Cardiac muscle cell (in vitro differentiated cells and primary cell): ENCODE results near the gene PCSK5. TPM values are rescaled to one million over a fixed set of nuclear protein-coding genes. Genes with fewer than 3 reads are reported as not detected.
"Not testable (repeated sequence)": the region's sequence is repeated elsewhere in the genome, so short reads cannot be mapped to it uniquely, and the experiment has no call there.

Experiments used
- DNase-seq, 2 donors: peaks; one replicate each; pipeline versions ENCODE4 v3.0.0 to v3.0.0-alpha.2; 2010 to 2017; ENCODE audit warnings: low read depth in 1 of 2, low spot score in 1 of 2
- H3K27ac ChIP-seq: fragments of 200-600 bp; sonication (generic); 2 replicates; pipeline ENCODE4 v1.5.1; 2016
- H3K27me3 ChIP-seq: fragments of 200-600 bp; sonication (generic); 2 replicates; pipeline ENCODE4 v1.6.0; 2016; ENCODE audit warnings: control low read depth
- H3K36me3 ChIP-seq: fragments of 200-600 bp; sonication (generic); 2 replicates; pipeline ENCODE4 v1.5.1; 2016; ENCODE audit warnings: control low read depth
- H3K4me1 ChIP-seq: fragments of 200-600 bp; sonication (generic); 2 replicates; pipeline ENCODE4 v1.8.1; 2017; ENCODE audit warnings: low read depth, mild to moderate bottlenecking, mixed run types
- H3K4me3 ChIP-seq: fragments of 200-600 bp; sonication (generic); 2 replicates; pipeline ENCODE4 v1.5.1; 2016; ENCODE audit warnings: mild to moderate bottlenecking
- H3K9me3 ChIP-seq: fragments of 200-600 bp; sonication (generic); 2 replicates; pipeline ENCODE4 v1.5.1; 2017; ENCODE audit warnings: low read depth, mild to moderate bottlenecking, control low read depth
- CTCF ChIP-seq: IDR thresholded peaks from 2 replicates; pipeline ENCODE4 v1.5.1; 2012; ENCODE audit warnings: low read depth, mild to moderate bottlenecking, low read length
- polyA plus RNA-seq: library from polyadenylated mRNA; unstranded; fragments of >200 nt; fragmentation: Nextera tagmentation; extraction: Ambion mirVana; gene quantifications from 2 replicates; pipeline ENCODE4 v1.2.1, GENCODE V29; 2016
- total RNA-seq: library from RNA; depleted of rRNA; stranded (reverse); fragments of >200 nt; gene quantifications from 2 replicates; pipeline ENCODE4 v1.2.3, GENCODE V29; 2016

PCSK5 gene
- total and polyA plus RNA-seq, 2 experiments from 2014 or later: 6.8 to 9.6 TPM

GRCh38 chr9:76302947-76303550, 412.6 kb downstream of the PCSK5 start:
- peak; percentile 67 to 77 for DNase-seq
- Histone ChIP-seq H3K27me3 (no peaks in the 10 kb centered on the region), H3K4me3 (no peak overlapping the region), H3K4me1 (no peaks in the 10 kb centered on the region), H3K36me3 (no peaks in the 10 kb centered on the region), H3K9me3 (no peaks in the 10 kb centered on the region), H3K27ac (no peak overlapping the region)
- TF ChIP-seq CTCF: peak; percentile 52

- peak in 1 of 2 donors; percentile 9 for DNase-seq
- H3K9me3 ChIP-seq, H3K27me3 ChIP-seq, H3K4me1 ChIP-seq, H3K27ac ChIP-seq, H3K36me3 ChIP-seq, H3K4me3 ChIP-seq: not testable (repeated sequence)
- TF ChIP-seq CTCF: peak; percentile 11
Measured at GRCh38 chr9:76307047-76307446, 416.6 kb downstream of the PCSK5 start.

GRCh38 chr9:76310577-76310976, 420.1 kb downstream of the PCSK5 start:
- Histone ChIP-seq H3K27me3 (no peaks in the 10 kb centered on the region), H3K9me3 (no peaks in the 10 kb centered on the region), H3K4me3 (no peak overlapping the region), H3K36me3 (no peaks in the 10 kb centered on the region), H3K4me1 (no peaks in the 10 kb centered on the region), H3K27ac (no peak overlapping the region)
- TF ChIP-seq CTCF: no peak
- no peak for DNase-seq

GRCh38 chr9:76310991-76311390, 420.5 kb downstream of the PCSK5 start:
- no peaks in the 10 kb centered on the region for H3K27me3 ChIP-seq
- TF ChIP-seq CTCF: no peak
- no peak for DNase-seq
- no peak overlapping the region for H3K27ac ChIP-seq
- H3K36me3 ChIP-seq: no peaks in the 10 kb centered on the region
- no peaks in the 10 kb centered on the region for H3K4me1 ChIP-seq
- no peak overlapping the region for H3K4me3 ChIP-seq
- H3K9me3 ChIP-seq: no peaks in the 10 kb centered on the region

- no peaks in the 10 kb centered on the region for H3K4me1 ChIP-seq
- no peaks in the 10 kb centered on the region for H3K9me3 ChIP-seq
- no peaks in the 10 kb centered on the region for H3K27me3 ChIP-seq
- no peak for DNase-seq
- H3K36me3 ChIP-seq: no peaks in the 10 kb centered on the region
- no peak for TF ChIP-seq CTCF
- H3K4me3 ChIP-seq: no peak overlapping the region
- H3K27ac ChIP-seq: no peak overlapping the region
Measured at GRCh38 chr9:76311537-76311936, 421.1 kb downstream of the PCSK5 start.
